ENCODE data around the gene MUC6.

Gene MUC6

GRCh38 chr11:1052133-1053011 is 15.9 kb upstream of the MUC6 start:
- no peak for DNase-seq (ENCODE audit: low read depth)

DNA sequence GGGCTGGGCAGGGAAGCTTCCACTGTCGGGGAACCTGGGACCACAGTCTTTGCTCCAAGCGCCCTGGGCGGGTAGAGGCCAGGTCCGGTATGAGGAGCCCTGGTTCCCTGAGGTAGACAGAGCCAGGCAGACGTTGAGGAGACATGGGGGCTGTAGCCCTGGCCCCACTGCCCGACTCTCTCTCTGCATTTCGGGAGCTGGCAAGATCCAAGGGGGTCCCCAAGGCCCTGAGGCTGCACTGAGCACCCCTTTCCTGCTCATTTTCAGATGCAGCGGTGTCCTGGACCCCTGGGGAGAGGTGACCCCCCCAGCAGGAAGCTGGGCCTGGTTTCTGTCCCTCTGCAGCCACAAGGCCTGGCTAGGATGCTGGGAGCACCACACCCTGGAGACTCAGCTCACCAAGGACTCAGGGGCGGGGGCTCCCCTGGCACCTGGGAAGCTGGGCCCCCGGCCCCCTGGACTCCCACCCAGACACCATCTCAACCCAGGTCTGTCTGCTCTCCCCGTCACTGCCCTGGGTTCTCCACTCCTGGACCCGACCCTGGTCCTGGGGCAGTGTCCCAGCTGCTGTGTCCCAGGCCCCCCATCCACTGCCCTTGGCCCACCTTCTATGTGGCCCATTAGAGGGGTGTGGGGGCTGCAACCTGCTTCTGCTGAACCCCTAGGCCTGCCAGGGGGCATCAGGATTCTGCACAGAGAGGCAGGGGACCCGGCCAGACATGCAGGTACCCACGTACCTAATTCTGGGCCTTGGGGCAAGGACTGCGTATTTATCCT is 15.0 kb upstream of the MUC6 start:
- DNase-seq (ENCODE audit: low read depth) = no peak

- peak; percentile 40 for DNase-seq (ENCODE audit: low read depth)
These were observed 14.2 kb upstream of the MUC6 start for GRCh38 chr11:1050581-1051355.

DNA sequence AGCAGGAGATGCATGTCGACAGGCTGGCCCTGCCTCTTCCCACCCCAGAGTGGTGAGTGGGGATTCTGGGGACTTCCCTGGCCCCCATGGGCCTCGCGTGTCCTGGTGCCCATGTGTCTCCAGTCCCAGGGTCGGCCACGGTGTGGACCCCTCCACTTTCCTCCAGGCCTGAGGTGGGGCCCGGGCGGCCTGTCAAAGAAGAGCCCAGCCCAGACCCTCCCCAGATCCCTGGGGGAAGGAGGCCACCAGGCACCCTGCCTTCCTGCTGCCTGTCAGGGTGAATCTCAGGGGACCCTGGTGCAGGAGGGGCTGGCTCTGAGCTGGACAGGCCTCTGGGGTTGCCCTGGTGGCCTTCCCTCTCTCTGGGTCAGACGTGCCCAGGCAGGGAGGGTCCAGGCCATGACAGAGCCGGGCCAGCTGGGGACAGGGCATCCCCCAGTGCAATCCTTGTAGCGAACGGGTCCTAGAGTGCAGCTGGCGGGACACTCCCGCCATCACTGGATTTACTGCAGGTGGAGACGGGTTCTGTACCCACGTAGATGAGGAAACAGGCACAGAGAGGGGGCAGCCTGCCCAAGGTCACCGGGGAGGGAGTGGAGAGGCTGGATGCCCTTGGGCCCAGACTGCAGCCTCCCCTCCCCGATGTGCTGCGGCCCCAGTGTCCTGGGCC is 13.5 kb upstream of the MUC6 start:
- no peak for DNase-seq (ENCODE audit: low read depth)

DNA sequence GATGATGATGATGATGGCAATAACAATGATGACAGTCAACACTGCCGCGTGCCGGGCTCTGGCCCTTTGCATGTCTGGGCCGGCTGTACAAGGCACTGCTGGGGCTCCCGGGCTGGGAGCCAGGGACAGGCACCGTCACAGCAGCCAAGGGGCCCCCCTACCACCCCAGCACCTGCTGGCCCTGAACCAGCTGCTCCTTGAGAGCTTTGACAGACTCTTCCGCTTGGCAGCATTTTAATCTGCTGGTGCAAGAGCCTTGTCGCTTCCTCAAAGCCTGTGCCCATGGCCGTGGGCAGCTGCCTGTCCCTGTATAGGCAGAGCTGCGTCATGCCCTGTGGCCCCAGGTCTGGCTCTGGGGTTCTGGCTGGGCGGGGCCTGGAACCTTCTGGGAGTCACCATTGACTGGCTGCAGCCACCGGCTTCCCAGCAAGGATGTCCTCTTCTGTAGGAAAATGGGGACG is 12.9 kb upstream of the MUC6 start:
- no peak for DNase-seq (ENCODE audit: low read depth)

GRCh38 chr11:1049071-1049405 is 12.5 kb upstream of the MUC6 start:
- DNase-seq (ENCODE audit: low read depth) = no peak

GRCh38 chr11:1048375-1049070 is 12.0 kb upstream of the MUC6 start:
- no peak for DNase-seq (ENCODE audit: low read depth)

DNA sequence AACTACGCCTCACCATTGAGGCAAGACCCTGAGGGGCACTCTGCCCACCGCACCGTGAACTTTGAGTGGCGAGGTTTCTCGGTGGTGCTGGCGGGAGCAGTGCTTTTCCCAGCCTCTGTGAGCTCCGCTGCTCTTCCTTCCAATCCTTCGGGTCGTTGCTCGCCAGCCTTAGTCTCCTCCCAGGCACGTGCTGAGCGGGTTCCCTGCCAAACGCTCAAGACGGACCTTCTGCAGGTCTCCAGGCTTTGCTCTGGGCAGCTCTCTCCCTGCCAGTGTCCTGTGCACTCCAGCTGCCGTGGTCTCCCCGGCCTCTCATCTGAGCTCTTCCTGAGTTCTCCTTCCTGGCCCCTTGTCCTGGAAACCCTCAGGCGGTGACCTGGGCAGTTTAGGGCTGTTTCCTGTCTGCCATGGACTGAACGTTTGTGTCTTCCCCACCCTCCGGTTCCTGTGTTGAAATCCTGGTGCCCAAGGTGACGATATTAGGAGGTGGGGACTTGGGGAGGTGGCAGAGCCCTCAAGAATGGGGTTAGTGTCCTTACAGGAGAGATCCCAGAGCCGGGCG is 11.2 kb upstream of the MUC6 start:
- no peak for DNase-seq (ENCODE audit: low read depth)

GRCh38 chr11:1044160-1044559 is 7.6 kb upstream of the MUC6 start:
- no peak for DNase-seq (ENCODE audit: low read depth)

DNA sequence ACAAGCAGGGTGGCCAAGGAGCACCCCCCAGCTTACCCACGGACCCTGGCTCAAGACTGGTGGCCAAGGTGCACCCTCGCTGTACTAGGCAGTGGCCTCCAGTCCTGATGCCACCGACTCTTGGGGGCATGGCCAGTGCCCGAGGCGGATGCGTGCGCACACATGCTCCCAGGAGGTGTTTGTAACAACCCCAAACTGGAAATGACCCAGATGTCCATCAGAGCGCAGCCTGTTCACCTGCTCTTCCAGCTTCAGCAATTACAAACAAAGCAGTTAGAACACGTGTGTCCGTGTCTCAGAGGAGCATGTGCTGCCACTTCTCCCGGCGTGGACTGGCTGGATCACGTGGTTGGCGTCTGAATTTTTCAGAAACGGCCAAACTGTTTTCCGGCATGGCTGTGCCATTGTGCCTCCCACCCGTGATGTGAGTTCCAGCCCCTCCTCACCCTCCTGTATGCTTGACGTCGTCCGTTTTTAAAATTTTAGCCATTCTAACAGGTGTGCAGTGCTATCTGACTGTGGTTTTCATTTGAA is 7.1 kb upstream of the MUC6 start:
- DNase-seq (ENCODE audit: low read depth) = no peak

- no peak for DNase-seq (ENCODE audit: low read depth)
These were observed 6.4 kb upstream of the MUC6 start for GRCh38 chr11:1042626-1043562.

- DNase-seq (ENCODE audit: low read depth) = no peak
These were observed 5.6 kb upstream of the MUC6 start for GRCh38 chr11:1041936-1042608.

DNA sequence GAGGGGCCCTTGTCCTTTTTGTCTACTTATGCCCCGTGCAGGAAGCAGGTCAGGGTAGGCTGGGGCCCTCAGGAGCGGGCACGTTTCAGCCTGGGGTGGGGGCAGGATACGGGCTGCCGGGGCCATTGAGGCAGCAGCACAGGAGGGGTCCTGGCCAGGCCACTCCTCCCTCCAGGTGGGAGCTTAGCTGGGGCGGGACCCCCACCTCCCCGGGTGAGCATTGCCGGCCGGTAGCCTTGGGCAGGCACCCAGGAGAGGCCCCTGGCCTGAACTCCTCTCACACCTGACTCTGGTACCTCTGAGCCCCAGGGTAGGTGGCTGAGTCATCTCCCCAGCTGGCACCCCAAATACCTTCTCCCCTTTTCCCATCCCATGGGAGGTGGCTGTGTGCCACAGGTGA is 5.0 kb upstream of the MUC6 start:
- no peak for DNase-seq (ENCODE audit: low read depth)

GRCh38 chr11:1041149-1041467 is 4.6 kb upstream of the MUC6 start:
- no peak for DNase-seq (ENCODE audit: low read depth)

DNA sequence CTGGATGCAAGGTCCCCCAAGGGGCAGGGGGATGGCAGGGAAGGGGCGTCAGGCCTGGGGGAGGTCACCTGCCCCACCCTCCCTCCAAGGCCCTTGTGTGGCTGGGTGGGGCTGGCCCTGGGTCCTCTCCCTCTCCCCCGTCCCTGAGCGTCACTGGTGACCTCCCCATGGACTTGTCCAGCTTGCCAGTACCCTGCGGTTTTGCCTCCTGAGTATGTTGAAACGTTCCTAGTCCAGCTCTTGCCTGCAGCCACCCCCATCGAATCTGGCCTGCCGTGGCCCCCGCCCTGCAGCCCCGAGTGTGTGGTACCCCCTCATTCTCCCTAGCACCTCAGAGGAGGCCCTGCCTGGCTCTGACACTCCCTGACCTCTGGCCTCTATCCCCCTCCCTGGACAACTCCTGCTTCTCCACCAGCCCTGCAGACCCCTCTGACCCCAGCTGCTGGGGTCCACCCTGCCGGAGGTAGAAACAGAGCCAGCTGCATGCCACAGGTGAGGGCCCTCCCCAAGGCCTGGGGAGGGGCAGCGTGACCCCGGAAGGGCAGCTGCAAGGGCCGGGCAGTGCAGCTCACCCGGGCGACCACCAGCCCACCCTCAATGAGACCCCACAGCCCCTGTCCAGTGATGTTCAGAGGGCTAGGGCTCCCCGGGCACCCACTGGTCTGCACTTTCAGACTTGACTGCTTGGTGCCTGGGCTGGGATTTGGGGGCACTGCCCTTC is 4.1 kb upstream of the MUC6 start:
- no peak for DNase-seq (ENCODE audit: low read depth)

DNA sequence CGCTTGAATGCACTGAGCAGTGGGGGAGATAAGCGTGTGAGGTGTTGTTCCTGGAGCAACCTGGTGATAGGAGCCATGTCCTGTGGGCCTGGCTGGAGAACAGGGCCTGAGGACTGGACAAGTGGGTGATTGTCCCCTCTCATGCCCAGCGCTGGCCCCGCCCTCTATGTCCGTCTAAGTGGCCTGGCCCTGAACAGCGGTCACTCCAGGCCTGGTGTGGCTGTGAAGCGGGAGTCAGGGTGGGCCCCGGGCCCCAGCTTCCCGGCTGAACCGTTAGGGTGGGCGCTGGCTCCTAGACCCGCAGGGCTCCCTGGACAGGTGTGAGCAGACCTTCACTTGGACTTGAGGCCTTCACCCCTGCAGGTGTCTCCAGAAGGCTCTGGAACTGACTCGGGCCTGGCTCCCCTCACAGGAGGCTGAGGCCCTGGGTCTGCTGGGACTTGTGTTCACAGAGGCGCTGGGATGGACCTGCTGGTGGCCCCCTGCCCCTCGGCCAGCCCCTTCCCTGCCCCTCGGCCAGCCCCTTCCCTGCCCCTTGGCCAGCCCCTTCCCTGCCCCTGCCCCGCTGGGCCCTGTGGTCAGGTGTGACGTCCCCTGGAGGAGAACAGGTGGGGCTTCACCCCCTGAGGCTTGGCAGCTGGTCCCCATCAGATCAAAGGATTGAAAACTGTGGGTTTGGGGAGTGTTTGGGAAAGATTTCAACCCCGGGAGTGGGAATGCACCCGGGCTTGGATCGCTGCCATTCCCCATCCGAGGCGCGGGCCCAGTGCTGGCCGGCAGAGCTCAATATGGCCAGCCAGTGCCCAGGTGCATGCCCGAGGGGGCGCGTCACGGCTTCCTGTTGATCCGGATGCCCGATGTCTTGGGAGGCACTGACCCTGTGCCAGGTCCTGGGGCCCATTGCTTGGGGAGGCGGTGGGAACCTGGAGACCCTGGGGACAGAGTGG is 3.2 kb upstream of the MUC6 start:
- no peak for DNase-seq (ENCODE audit: low read depth)

- no peak for DNase-seq (ENCODE audit: low read depth)
These were observed 2.4 kb upstream of the MUC6 start for GRCh38 chr11:1038921-1039320.

Measured in stimulated activated CD8-positive, alpha-beta memory T cell treated with anti-CD3 and anti-CD28 coated beads, Interleukin-7, amount 100 ng/mL, for 24 hours (primary cell).